HG03460 (cell line): Measurements from ENCODE around the gene CARMIL1.
"Not testable (repeated sequence)": the region's sequence is repeated elsewhere in the genome, so short reads cannot be mapped to it uniquely, and the experiment has no call there.

Experiments used
- ATAC-seq: cut with Tn5 transposase; IDR thresholded peaks from one replicate; pipeline ENCODE4 v1.9.1; 2021; ENCODE audit not compliant: unreplicated experiment

CARMIL1 gene

DNA sequence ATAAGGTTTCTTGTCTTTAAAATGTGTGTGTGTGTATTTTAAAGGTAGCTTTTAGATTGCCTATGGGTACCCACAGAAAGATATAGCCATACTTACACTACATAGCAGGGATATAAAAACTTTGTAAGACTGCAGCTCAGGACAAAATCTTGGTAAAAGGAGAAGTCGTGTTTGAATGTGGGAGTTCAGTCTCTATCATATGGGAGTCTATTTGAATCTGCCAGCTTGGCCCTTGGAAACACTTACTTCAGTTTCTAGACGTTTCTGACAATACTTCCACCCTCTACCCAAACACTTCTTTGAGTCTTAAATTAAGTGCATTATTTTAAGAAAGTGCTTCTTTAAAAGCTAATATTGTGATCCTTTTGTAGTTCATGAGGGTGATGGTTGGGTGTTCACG is 155.7 kb downstream of the CARMIL1 start:
- ATAC-seq = no peak

DNA sequence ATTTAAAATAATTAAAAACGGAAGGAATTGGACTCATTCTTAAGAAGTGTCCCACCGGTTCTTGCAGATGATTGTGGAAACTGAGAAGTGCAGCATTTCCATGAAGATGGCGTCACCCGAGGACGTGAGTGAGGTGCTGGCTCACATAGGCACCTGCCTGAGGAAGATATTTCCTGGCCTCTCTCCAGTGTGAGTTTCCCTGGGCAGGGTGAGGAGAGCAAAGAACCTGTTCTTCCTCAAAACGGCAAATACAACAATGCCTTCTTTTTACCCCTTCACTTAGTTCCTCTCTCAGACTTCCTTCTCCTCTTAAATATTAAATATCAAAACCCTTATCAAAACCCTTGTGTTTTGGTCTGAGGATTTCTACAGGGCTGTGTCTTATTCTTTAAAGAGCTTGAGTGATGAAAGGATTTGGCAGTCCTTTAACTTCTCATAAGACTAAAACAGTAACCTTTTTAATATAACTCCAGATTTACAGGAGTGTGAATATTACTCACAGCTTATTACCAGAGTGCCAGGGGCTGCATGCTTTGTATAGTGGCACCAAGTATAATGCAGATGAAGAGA is 156.3 kb downstream of the CARMIL1 start:
- ATAC-seq = no peak

DNA sequence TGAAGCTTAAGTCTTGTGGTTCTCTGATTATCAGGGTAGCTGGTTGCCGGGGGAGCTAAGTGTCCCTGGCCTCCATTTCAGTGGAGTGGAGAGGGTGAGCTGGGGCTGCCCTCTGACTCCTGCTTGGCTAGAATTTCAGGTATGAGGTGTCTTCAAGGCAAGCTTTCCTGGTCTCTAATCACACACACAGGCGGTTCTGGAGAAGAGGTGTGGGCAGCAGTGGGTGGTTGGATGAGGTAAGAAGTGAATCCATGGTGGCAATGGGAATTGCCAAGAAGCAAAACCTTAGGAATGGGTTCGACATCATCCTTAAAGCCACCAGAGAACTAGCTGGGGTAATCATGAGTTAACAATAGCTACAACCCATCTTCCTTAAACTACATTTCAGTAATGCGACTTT is 157.6 kb downstream of the CARMIL1 start:
- ATAC-seq = no peak

DNA sequence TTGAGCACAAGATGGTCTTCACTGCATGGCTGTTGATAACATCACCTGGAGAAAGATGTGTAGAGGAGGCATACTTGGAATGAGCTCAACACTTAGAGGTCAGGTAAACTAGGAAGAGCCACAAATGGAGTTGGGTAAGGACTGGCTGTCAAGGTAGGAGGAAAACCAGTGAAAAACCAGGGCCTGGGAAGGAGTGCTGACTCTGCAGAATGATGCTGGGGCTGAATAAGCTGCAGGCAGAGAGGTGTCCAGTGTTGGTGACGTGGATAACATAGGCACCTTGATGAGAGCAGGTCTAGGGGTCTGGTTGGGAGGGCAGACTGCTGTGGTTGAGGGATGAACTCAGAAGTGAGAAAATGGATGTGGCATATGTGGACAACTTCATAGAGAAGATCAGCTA is 160.2 kb downstream of the CARMIL1 start:
- ATAC-seq = no peak

DNA sequence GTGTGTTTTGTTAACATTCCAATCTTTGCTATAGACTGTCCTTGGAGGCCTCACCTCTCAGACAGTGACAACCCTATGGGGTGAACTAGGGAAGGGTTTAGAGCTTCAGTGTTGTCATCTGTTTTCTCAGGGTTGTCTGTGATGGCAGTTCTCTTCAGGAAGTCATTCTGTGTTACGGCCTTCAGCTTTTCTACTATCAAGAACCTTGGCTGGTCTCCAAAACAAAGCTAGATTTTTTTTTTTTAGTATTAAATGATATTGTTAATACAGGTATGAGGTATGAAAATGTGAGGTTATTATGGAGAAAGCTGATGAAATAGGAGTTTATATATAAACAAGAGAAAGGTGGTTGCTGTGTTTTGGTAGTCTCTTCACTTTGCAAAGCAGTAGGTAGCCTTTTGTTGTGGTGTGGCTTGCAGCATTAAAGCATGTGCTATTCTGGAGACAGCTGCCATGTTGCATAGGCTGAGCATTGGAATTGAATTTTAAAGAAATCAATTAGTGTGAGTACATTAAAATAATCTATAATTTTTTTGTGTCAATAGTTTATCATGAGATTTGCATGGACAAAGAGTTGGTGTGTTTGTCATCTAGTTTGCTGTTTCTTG is 162.6 kb downstream of the CARMIL1 start:
- no peak for ATAC-seq

DNA sequence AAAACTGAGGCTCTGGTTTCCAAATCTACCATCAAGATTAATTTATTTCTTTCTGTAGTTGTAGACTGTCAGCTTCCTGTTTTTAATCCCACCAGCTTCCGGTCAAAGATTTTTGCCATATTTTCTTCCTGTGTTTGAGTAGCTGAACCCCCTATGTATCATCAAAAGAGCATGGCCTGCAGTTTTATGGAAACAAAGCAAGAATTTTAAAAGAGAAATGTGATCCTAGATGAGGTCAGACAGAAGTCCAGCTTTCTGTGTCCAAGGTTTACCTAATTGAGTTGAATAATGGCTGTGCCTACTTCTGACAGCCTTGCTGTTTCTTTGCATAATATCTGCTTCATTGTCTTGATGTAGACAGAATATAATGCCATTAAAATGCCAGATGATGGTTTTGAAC is 163.7 kb downstream of the CARMIL1 start:
- ATAC-seq = no peak

DNA sequence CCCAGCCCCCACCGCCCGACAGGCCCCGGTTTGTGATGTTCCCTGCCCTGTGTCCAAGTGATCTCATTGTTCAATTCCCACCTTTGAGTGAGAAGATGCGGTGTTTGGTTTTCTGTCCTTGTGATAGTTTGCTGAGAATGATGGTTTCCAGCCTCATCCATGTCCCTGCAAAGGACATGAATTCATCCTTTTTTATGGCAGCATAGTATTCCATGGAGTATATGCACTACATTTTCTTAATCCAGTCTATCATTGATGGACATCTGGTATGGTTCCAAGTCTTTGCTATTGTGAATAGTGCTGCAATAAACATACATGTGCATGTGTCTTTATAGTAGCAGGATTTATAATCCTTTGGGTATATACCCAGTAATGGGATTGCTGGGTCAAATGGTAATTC is 165.3 kb downstream of the CARMIL1 start:
- ATAC-seq = not testable (repeated sequence)

DNA sequence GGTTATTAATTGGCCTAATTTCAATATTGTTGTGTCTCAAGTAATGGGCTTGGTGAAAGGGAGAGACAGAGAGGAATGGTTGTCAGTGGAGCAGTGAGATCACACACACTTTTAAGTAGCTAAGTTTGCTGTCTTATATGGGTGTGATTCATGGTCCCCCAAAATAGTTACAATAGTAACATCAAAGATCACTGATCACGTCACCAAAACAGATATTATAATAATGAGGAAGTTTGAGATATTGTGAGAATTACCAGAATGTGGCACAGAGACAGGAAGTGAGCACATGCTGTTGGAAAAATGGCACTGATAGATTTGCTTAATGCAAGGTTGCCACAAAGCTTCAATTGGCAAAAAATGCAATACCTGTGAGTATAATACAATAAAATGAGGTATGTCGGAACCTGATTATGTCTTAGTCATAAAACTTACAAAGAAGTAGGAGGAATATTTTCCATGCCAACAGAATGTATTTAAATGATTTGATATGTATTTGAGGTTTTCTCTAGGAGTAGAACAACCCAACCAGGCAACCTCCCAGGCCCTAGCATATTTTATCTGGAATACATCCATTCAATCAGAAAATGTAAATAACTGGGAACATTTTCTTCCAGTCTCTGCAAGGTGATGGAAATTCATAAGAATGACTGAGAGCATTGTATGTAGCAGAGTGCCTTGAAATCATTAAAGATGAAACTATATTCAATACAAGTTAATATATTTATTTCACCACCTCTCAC is 167.8 kb downstream of the CARMIL1 start:
- no peak for ATAC-seq

DNA sequence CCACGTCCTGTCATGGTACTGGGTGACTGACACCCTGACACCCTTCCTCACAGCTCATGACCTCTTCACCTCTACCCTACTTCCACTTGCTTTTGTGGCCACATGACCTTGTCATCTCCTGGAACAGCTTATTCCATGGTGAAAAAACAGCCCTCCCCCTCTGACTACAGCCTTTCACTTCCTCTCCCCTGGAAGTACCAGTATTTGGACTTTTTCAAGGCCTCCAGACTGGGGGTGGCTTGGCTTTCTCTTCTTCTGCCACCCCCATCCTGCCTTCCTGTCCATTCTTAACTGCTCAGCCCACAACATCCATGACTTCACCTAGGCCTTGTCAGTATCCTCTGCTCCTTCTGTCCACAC is 168.4 kb downstream of the CARMIL1 start:
- ATAC-seq = no peak

DNA sequence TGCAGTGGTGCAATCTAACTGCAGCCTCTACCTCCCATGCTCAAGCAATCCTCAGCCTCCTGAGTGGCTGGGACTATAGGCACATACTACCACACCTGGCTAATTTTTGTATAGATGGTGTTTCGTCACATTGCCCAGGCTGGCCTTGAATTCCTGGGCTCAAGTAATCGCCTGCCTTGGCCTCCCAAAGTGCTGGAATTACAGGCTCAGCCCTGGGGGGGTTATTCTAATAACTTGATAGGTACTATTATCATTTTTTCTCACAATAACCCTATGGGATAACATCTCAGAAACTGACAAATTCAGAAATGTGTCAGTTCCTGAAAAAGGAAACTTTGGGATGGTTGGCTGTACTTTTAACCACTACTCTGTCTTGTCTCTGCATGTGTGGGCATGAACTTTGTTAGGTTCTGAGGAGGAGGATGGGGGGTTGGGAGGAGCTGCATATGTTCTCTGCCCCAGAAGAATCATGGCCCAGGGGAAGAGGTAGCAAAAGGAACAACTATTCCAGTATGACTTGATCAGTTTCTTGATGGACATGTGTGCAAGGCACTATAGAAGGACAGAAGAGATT is 169.9 kb downstream of the CARMIL1 start:
- ATAC-seq = no peak

DNA sequence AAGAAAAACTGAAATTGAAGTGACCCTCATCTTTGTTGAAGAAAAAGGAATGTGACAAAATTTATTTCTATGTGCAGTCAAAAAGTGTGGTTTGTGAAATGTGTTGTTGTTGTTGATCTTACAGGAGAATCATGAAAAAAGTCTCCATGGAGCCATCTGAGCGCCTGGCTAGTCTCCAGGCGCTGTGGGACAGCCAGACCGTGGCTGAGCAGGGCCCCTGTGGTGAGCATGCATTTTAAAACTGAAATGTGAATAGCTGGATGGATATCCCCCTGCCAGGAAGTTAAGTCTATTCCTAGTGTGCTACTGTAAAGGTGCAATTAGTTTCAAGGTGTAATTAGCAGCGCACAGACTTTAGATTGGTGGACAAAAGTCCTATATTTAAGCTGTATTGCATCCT is 170.6 kb downstream of the CARMIL1 start:
- ATAC-seq = no peak

DNA sequence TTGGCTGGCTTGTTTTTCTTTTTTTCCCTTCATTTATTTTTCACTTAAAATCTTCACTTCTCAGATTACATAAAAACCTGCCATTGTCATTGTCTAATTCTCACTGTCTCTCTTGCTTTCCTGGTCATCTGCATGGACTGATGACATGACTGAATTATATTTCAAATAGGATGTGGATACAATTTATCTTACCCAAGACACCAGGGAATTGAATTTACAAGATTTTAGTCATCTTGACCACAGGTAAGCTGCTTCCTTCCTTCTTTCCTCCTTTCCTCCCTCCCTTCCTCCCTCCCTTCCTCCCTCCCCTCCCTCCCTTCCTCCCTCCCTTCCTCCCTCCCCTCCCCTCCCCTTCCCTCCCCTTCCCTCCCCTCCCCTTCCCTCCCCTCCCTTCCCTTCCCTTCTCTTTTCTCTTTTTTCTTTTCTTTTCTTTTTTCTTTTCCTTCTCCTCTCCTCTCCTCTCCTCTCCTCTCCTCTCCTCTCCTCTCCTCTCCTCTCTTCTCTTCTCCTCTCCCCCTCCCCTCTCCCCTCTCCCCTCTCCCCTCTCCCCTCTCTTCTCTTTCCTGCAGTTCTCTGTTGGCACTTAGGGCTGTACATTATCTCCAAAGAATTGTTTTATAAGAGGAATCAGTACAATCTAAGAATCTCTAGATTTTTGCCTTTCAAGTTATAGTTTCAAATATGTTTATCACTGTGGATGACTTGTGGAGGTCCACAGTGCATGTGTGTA is 171.5 kb downstream of the CARMIL1 start:
- ATAC-seq = no peak

DNA sequence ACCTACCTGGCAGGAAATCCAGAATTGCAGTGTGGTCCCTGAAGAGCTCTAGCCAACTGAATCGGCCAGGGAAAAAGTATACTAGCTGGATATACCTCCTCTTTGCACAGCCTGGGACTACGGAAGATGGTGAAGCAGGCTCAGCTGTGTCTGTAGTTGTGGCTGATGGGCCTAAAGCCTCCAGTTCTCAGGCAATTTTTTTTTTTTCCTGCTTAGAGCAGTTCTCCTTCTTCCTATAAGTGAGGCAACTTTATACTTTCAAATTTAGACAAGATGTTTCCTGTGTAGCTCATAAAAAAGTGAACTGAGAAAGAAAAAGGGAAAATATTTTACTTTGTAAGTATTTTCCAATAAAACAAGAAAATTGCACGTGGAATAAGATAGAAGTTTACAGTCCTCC is 172.9 kb downstream of the CARMIL1 start:
- ATAC-seq = no peak

DNA sequence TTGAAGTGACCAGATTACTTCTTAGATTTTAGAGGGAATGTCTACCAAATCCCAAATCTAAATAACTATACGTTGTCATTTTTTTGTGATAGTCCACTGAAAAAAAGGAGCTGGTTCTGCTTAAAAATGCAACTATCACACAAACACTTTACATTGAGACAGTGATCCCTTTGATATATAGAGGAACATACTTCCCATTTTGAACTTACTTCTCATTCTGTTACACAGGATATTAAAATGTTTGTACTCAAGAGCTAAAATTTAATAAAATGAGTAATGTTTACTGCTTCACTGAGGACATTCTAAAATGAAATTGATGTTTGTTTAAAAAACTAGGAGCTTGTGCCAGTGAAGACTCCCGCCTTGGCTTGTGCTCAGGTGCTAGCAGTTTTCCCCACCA is 174.1 kb downstream of the CARMIL1 start:
- ATAC-seq = no peak

DNA sequence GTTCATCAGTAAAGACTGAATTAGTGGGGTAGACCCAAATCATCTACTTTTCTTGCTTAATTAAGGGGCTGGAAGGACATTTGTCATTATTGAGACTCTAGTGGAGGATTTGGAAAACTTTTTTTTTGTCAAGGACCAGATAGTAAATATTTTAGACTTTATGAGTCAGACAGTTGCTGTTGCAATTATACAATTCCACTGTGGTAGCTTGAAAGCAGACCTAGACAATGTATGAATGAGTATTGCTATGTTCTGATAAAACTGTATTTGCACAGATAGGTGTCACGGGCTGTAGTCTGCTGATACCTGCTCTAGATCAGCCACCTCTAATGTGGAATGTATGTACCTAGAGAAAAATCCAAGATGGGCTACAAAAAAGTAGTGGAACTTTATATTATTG is 175.0 kb downstream of the CARMIL1 start:
- no peak for ATAC-seq

DNA sequence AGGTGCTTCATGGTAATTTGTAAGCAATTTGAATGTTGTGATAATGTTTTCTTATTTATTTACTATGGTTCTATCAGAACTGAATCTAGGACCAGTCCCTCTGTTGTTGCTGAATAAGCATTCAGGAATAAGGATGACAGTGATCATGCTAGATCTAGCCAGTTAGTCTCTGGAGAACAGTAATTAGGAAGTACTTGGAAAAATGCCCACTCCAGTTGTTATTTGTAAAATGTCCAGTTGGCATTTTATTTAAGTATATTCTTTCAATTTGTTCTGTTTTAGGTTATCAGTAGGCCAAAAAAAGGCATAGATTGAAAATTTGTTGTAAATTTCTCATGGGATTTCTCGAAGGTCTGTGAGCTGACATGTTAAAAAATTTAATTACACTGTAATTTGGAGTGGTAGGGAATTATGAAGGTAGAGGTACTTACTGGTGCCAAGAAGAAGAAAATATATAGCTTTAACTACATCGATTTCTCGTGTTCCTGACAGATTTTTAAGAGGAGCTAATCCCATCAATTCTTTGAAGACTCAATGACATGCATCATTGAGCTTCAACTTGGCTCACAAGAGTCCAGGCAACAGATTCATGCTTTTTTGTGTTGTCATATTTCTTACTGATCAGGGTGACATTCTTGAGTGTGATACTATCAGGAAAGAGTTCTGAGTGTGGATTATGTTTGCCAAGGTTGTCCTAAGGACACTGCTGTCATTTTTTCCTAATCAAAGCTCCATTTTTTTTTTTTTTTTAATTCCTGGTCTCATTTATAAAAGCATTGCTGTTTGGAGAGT is 177.3 kb downstream of the CARMIL1 start:
- ATAC-seq = no peak

DNA sequence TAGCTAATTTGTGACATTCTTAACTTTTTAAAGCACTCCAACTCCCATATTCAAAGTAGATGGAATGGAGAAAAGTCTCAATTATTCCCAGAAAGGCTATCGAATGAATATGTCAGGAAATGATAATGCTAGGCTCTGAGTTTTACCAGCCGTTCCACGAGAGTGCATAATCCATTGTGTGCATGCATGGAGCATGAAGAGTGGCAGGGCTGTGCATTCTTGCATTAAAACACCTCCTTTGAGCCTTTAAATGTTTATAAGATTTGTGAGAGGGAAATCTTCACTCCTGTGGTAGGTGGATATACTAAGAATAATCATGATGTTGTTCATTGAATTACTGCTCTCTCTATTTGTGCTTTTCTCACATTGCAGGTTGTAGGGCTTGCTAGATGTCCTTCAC is 178.3 kb downstream of the CARMIL1 start:
- ATAC-seq = no peak

DNA sequence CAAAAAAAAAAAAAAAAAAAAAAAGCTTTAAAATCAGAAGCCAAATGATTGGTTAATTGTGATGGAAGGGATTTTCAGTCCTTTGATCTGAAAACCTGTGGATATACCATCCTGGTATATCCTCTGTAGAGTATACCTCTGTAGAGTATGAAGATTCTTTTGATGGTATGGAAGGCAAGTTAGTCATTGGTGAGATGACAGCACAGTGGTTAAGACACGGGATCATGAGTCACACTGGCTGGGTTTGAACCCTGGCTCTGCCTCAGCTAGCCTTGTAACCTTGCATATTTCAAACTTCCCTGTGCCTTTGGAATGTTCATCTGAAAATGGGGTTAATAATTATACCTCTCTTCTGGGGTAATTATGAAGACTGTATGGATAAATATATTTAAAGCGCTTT is 179.3 kb downstream of the CARMIL1 start:
- ATAC-seq = no peak

DNA sequence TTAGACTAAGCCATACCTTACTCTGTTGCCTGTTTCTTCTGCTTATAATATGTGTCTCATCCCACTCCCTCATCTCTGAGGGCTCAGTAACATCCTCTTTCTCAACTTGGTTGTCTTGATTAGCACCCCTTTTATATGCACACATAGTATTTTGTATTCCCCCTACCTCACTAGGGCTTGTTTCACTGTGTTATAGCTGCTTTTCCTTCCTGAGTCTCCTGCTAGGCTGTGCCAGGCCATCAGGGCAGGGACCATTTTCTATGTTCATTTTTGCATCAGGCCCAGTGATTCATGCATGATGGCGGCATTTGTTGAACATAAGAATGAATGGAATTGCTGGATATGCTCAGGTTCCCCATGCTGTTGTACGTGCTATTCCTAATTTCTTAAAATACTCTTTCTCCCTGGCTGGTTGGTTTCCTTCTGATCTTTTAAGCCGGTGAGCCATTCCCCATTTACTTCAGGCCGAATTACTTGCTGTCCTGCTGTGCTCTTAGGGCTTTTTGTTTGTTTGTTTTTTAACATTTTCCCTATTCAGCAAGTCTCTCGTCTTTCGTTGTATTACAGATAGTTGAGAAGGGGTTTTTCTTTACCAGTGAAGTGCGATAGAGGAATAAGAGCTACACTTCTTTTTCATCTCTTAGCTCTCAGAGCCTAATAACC is 183.2 kb downstream of the CARMIL1 start:
- ATAC-seq = no peak

DNA sequence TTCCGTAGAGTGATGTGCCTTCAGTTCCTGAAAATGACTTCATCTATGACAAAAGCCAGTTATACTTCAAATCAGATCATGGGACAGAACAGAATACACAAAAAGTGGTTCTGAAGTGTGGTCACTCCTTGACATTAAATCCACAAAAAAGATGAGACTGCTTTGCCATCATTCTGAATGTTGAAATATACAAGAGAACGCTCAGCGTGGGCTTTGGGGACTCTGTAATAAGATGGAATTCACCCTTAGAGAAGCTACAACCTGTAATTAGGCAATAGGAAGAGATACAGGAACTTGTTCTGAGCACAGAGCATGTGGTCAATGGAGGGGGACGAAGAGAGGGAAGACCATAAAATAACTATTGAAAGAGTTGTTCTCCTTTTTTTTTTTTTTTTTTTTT is 184.3 kb downstream of the CARMIL1 start:
- ATAC-seq = no peak
